Cardiac muscle cell (in vitro differentiated cells and primary cell): ENCODE data around the gene CPLX3. TPM values are rescaled to one million over a fixed set of nuclear protein-coding genes. Genes with fewer than 3 reads are reported as not detected.

ENCODE experiments used
- DNase-seq, 2 donors: peaks; one replicate each; pipeline versions ENCODE4 v3.0.0 to v3.0.0-alpha.2; 2010 to 2017; ENCODE audit warnings: low read depth in 1 of 2, low spot score in 1 of 2
- H3K27ac ChIP-seq: fragments of 200-600 bp; sonication (generic); 2 replicates; pipeline ENCODE4 v1.5.1; 2016
- H3K27me3 ChIP-seq: fragments of 200-600 bp; sonication (generic); 2 replicates; pipeline ENCODE4 v1.6.0; 2016; ENCODE audit warnings: control low read depth
- H3K36me3 ChIP-seq: fragments of 200-600 bp; sonication (generic); 2 replicates; pipeline ENCODE4 v1.5.1; 2016; ENCODE audit warnings: control low read depth
- H3K4me1 ChIP-seq: fragments of 200-600 bp; sonication (generic); 2 replicates; pipeline ENCODE4 v1.8.1; 2017; ENCODE audit warnings: low read depth, mild to moderate bottlenecking, mixed run types
- H3K4me3 ChIP-seq: fragments of 200-600 bp; sonication (generic); 2 replicates; pipeline ENCODE4 v1.5.1; 2016; ENCODE audit warnings: mild to moderate bottlenecking
- H3K9me3 ChIP-seq: fragments of 200-600 bp; sonication (generic); 2 replicates; pipeline ENCODE4 v1.5.1; 2017; ENCODE audit warnings: low read depth, mild to moderate bottlenecking, control low read depth
- polyA plus RNA-seq: library from polyadenylated mRNA; unstranded; fragments of >200 nt; fragmentation: Nextera tagmentation; extraction: Ambion mirVana; gene quantifications from 2 replicates; pipeline ENCODE4 v1.2.1, GENCODE V29; 2016
- total RNA-seq: library from RNA; depleted of rRNA; stranded (reverse); fragments of >200 nt; gene quantifications from 2 replicates; pipeline ENCODE4 v1.2.3, GENCODE V29; 2016
- TF ChIP-seq, protein P1 (sequence below): IDR thresholded peaks from 2 replicates; pipeline ENCODE4 v1.5.1; 2012; ENCODE audit warnings: low read depth, mild to moderate bottlenecking, low read length

CPLX3 gene
- total and polyA plus RNA-seq, 2 experiments from 2014 or later, result not detected

DNA sequence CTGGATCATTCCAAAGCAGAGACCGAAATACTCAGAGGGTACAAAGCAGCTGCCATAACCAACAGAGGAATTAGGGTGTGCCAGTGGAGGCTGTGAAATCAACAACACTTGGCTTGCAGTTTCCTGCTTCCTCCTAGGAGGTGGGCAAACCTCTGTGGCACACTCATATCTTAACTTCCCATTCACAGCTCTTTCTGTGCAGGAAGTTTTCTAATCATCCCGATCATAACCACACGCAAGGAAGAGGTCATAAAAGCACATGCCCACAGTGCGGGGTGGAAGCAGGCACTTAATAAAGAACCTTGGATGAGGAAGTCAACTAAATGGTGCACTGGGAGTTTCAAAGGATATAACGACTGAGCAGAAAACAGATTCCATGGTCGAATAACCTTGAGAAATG, 41.6 kb downstream of the CPLX3 start:
- Histone ChIP-seq H3K27me3 (no peaks in the 10 kb centered on the region), H3K27ac (no peak overlapping the region)
- TF ChIP-seq, protein P1, sequence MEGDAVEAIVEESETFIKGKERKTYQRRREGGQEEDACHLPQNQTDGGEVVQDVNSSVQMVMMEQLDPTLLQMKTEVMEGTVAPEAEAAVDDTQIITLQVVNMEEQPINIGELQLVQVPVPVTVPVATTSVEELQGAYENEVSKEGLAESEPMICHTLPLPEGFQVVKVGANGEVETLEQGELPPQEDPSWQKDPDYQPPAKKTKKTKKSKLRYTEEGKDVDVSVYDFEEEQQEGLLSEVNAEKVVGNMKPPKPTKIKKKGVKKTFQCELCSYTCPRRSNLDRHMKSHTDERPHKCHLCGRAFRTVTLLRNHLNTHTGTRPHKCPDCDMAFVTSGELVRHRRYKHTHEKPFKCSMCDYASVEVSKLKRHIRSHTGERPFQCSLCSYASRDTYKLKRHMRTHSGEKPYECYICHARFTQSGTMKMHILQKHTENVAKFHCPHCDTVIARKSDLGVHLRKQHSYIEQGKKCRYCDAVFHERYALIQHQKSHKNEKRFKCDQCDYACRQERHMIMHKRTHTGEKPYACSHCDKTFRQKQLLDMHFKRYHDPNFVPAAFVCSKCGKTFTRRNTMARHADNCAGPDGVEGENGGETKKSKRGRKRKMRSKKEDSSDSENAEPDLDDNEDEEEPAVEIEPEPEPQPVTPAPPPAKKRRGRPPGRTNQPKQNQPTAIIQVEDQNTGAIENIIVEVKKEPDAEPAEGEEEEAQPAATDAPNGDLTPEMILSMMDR, result no peak

DNA sequence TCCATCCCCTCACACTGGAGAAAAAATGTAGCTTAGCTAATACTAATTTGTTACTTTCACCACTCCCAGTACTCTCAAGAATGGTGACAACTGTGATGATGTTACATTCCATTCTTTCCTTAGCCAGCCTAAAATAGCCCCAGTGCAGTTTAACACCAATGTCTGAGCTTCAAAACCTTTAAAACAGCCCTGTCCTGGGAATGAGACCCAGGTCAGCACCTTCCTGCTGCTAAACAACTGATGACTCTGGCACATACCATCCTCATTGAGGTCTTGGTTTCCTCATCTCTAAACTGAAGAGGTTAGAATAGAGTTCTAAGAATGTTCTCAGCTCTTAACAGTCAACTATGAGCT, 42.9 kb downstream of the CPLX3 start:
- H3K4me1 ChIP-seq, result peaks cover 32% of the 10 kb centered on the region
- no peaks in the 10 kb centered on the region for H3K27me3 ChIP-seq
- H3K4me3 ChIP-seq, result no peak overlapping the region
- H3K9me3 ChIP-seq, result no peaks in the 10 kb centered on the region
- H3K27ac ChIP-seq, result peak overlapping the region; percentile 96
- no peaks in the 10 kb centered on the region for H3K36me3 ChIP-seq
- TF ChIP-seq, protein P1, result no peak
- peak in 1 of 2 donors; percentile 73 for DNase-seq

More for the DNA sequence above, 41.6 kb downstream of the CPLX3 start:
- no peak for DNase-seq
- Histone ChIP-seq H3K36me3 (no peaks in the 10 kb centered on the region), H3K4me3 (no peak overlapping the region), H3K4me1 (peaks cover 28% of the 10 kb centered on the region), H3K9me3 (no peaks in the 10 kb centered on the region)

DNA sequence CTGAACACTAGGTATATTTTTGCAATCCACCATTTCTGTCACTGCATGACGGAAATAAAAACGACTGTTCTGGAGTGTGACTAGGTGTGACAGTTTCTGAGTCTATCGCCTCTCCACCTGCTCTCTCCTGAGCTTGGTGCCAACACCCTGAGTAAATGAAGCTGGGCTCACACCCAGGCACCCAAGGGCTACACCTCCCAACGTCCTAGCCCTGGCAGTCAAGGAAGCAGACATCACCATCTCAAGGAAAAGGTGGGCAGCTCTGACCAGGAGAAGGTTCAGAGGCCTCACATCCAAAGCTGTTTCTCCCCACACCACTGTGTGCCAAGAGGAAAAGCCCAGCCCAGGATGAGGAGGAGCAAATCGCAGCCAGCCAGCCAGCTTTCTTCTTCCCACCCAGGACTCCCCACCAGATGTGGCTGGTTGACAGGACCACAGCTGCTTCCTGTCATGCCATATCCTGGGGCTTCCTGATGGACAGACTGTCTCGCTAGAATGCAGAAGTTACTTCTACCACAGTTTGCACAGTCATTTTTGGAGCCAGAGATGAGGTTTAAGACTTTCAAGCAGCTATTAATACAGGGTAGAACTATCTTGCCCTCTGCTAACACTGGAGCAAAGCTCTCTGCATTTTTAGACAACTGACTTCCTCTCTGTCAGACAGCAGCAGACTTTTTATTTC, 43.4 kb downstream of the CPLX3 start:
- DNase-seq, result peak in 1 of 2 donors; percentile 73
- no peak overlapping the region for H3K4me3 ChIP-seq
- no peaks in the 10 kb centered on the region for H3K27me3 ChIP-seq
- no peaks in the 10 kb centered on the region for H3K36me3 ChIP-seq
- peak overlapping the region; percentile 96 for H3K27ac ChIP-seq
- TF ChIP-seq, protein P1, result no peak
- H3K4me1 ChIP-seq, result peaks cover 32% of the 10 kb centered on the region
- H3K9me3 ChIP-seq, result no peaks in the 10 kb centered on the region

DNA sequence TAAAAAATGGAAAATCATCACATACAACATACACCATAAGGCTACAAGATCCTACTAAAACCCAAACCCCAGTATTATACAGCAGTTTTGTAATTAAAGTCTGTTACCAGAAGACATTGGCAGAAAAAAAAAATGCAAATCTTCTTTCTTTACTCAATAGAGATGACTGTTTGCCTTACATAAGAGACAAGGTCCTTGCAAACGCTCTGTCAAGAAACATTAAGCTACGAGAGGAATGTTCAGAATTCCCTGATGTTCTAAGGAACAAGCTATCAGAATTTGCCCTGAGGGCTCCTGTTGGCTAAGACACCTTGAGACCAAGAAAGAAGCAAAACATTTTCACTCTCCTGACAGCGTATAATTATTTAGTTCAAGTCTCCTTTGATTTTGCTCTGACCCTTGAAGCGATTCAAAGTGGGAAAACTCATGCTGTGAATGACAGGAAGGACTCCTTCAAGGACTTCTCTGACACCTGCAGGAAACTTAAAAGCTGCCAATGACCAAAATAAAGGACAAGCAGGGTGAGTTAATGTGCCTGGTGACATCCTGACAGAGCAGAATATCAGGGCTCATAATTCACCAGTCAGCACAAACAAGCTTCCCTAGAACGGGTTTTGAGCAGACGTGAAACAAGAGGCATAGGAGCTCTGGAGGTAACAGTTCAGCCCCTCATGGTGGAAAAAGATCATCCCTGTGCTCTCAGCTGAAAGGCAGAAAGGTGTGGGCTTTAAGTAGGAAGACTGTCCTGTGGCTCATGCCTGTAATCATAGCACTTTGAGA, 44.2 kb downstream of the CPLX3 start:
- H3K4me3 ChIP-seq, result peak overlapping the region; percentile 1
- no peaks in the 10 kb centered on the region for H3K9me3 ChIP-seq
- no peak for DNase-seq
- H3K36me3 ChIP-seq, result no peaks in the 10 kb centered on the region
- no peaks in the 10 kb centered on the region for H3K27me3 ChIP-seq
- peaks cover 32% of the 10 kb centered on the region for H3K4me1 ChIP-seq
- TF ChIP-seq, protein P1, result no peak
- H3K27ac ChIP-seq, result peak overlapping the region; percentile 96

DNA sequence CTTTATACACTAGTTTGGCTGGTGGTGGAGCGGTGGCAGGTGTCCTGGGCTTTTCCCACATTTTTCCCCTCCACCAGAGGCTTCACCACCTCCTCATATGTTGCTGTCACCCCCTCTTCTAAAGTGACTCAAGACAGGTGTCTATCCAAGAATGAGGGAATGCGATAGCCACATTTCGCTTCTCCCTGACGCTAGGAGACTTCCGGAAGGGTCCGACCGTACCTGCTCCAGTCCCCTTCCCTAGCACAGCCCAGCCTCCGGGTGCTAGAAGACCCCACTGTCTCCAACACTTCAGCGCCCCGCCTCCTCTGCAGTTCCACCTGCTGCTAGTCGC, 46.2 kb downstream of the CPLX3 start:
- TF ChIP-seq, protein P1, result no peak
- Histone ChIP-seq H3K27me3 (no peaks in the 10 kb centered on the region), H3K27ac (peak overlapping the region; percentile 87), H3K4me1 (peaks cover 28% of the 10 kb centered on the region), H3K9me3 (no peaks in the 10 kb centered on the region), H3K4me3 (peak overlapping the region; percentile 43), H3K36me3 (no peaks in the 10 kb centered on the region)
- no peak for DNase-seq
